Inferior parietal cortex (tissue), 1 donor: ENCODE measurements around the gene GPR107.

Experiments used
- DNase-seq: peaks from one replicate; pipeline ENCODE4 v3.0.0-alpha.2; 2016; ENCODE audit errors: extremely low spot score

The GPR107 gene

GRCh38 chr9:130137081-130137640 is 83.5 kb downstream of the GPR107 start:
- DNase-seq: no peak

- no peak for DNase-seq
Measured at GRCh38 chr9:130137641-130138081, 84.0 kb downstream of the GPR107 start.

- DNase-seq: no peak
Measured at GRCh38 chr9:130138171-130138653, 84.5 kb downstream of the GPR107 start.

GRCh38 chr9:130138791-130139190 is 85.1 kb downstream of the GPR107 start:
- peak; percentile 66 for DNase-seq

GRCh38 chr9:130139251-130139650 is 85.5 kb downstream of the GPR107 start:
- DNase-seq: no peak

GRCh38 chr9:130140706-130141105 is 87.0 kb downstream of the GPR107 start:
- no peak for DNase-seq

- DNase-seq: no peak
Measured at GRCh38 chr9:130142056-130142455, 88.3 kb downstream of the GPR107 start.

GRCh38 chr9:130142641-130143040 is 88.9 kb downstream of the GPR107 start:
- DNase-seq: no peak

- no peak for DNase-seq
Measured at GRCh38 chr9:130143279-130143893, 89.7 kb downstream of the GPR107 start.

- no peak for DNase-seq
Measured at GRCh38 chr9:130143958-130144366, 90.3 kb downstream of the GPR107 start.

GRCh38 chr9:130144703-130145102 is 91.0 kb downstream of the GPR107 start:
- no peak for DNase-seq

GRCh38 chr9:130145658-130146057 is 92.0 kb downstream of the GPR107 start:
- no peak for DNase-seq

- DNase-seq: no peak
Measured at GRCh38 chr9:130147198-130147597, 93.5 kb downstream of the GPR107 start.

- no peak for DNase-seq
Measured at GRCh38 chr9:130147910-130148309, 94.2 kb downstream of the GPR107 start.

GRCh38 chr9:130149031-130149430 is 95.3 kb downstream of the GPR107 start:
- no peak for DNase-seq

GRCh38 chr9:130149654-130150286 is 96.1 kb downstream of the GPR107 start:
- DNase-seq: no peak

- no peak for DNase-seq
Measured at GRCh38 chr9:130150779-130151382, 97.2 kb downstream of the GPR107 start.

- DNase-seq: no peak
Measured at GRCh38 chr9:130154816-130155215, 101.1 kb downstream of the GPR107 start.

- no peak for DNase-seq
Measured at GRCh38 chr9:130155647-130156046, 101.9 kb downstream of the GPR107 start.

GRCh38 chr9:130156672-130157071 is 103.0 kb downstream of the GPR107 start:
- DNase-seq: no peak

GRCh38 chr9:130157079-130157478 is 103.4 kb downstream of the GPR107 start:
- no peak for DNase-seq

- no peak for DNase-seq
Measured at GRCh38 chr9:130158001-130158400, 104.3 kb downstream of the GPR107 start.

- no peak for DNase-seq
Measured at GRCh38 chr9:130159057-130159456, 105.4 kb downstream of the GPR107 start.
